NCI-H446 treated with DMSO at 0.1 percent for 48 hours (cell line): ENCODE results near the gene FGF1.

Source experiments
- DNase-seq: peaks from one replicate; lab custom pipeline; 2025; lab: John Stamatoyannopoulos, UW

Gene FGF1

GRCh38 chr5:142696379-142696778 is 10.5 kb upstream of the FGF1 start:
- DNase-seq, result no peak

GRCh38 chr5:142694092-142694856 is 8.4 kb upstream of the FGF1 start:
- no peak for DNase-seq

GRCh38 chr5:142692321-142692894 is 6.5 kb upstream of the FGF1 start:
- no peak for DNase-seq

- no peak for DNase-seq
These were observed 4.8 kb upstream of the FGF1 start for GRCh38 chr5:142690667-142691066.

GRCh38 chr5:142689081-142689480 is 3.2 kb upstream of the FGF1 start:
- no peak for DNase-seq

- DNase-seq, result no peak
These were observed 2.5 kb upstream of the FGF1 start for GRCh38 chr5:142688281-142688989.

GRCh38 chr5:142686968-142687367 is 1.1 kb upstream of the FGF1 start:
- DNase-seq, result no peak

- DNase-seq, result no peak
These were observed 382 bp upstream of the FGF1 start for GRCh38 chr5:142686210-142686734.

GRCh38 chr5:142684508-142685041 is 1.3 kb downstream of the FGF1 start:
- DNase-seq, result no peak

- DNase-seq, result no peak
These were observed 1.9 kb downstream of the FGF1 start for GRCh38 chr5:142683881-142684505.

- DNase-seq, result no peak
These were observed 2.8 kb downstream of the FGF1 start for GRCh38 chr5:142683116-142683515.

- DNase-seq, result no peak
These were observed 5.2 kb downstream of the FGF1 start for GRCh38 chr5:142680605-142681259.

- no peak for DNase-seq
These were observed 6.1 kb downstream of the FGF1 start for GRCh38 chr5:142679744-142680143.

- no peak for DNase-seq
These were observed 7.4 kb downstream of the FGF1 start for GRCh38 chr5:142678529-142678928.

GRCh38 chr5:142677198-142677597 is 8.7 kb downstream of the FGF1 start:
- DNase-seq, result no peak

GRCh38 chr5:142676318-142676717 is 9.6 kb downstream of the FGF1 start:
- DNase-seq, result no peak

- DNase-seq, result no peak
These were observed 11.1 kb downstream of the FGF1 start for GRCh38 chr5:142674531-142675469.

GRCh38 chr5:142671801-142672200 is 14.1 kb downstream of the FGF1 start:
- DNase-seq, result no peak

- no peak for DNase-seq
These were observed 14.6 kb downstream of the FGF1 start for GRCh38 chr5:142671266-142671665.

- no peak for DNase-seq
These were observed 15.1 kb downstream of the FGF1 start for GRCh38 chr5:142670804-142671203.

GRCh38 chr5:142669477-142669876 is 16.4 kb downstream of the FGF1 start:
- DNase-seq, result no peak
